Amniotic stem cell (primary cell): ENCODE measurements around the gene MLYCD.

Experiments
- DNase-seq: peaks from one replicate; lab custom pipeline; 2025; lab: John Stamatoyannopoulos, UW

Gene MLYCD

GRCh38 chr16:83899272-83899897 is 470 bp downstream of the MLYCD start:
- DNase-seq: no peak

GRCh38 chr16:83899978-83900377 is 1.1 kb downstream of the MLYCD start:
- DNase-seq: no peak

DNA sequence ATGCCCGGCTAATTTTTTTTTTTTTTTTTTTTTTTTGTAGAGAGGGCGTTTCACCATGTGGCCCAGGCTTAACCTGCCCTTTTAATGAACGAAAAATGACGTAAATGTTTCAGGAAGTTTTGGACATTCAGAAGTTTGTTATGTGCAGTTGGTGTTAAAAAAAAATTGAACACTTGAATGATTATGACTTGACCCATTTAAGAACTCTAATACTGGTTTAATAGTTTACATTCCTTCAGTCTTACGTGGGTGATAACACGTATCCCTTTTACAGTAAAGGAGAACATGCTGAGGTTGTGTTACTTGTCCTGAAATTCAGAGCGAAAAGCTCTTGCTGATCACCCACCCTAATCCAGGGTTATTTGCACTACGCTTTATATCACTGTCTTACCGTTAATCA is 1.7 kb downstream of the MLYCD start:
- DNase-seq: no peak

- no peak for DNase-seq
These were observed 2.2 kb downstream of the MLYCD start for GRCh38 chr16:83901101-83901500.

GRCh38 chr16:83903751-83904150 is 4.8 kb downstream of the MLYCD start:
- DNase-seq: no peak

- DNase-seq: no peak
These were observed 7.8 kb downstream of the MLYCD start for GRCh38 chr16:83906683-83907082.

- DNase-seq: no peak
These were observed 8.2 kb downstream of the MLYCD start for GRCh38 chr16:83907111-83907510.

- DNase-seq: no peak
These were observed 8.8 kb downstream of the MLYCD start for GRCh38 chr16:83907631-83908250.

- DNase-seq: no peak
These were observed 9.9 kb downstream of the MLYCD start for GRCh38 chr16:83908798-83909197.

- DNase-seq: no peak
These were observed 12.4 kb downstream of the MLYCD start for GRCh38 chr16:83911290-83911689.

DNA sequence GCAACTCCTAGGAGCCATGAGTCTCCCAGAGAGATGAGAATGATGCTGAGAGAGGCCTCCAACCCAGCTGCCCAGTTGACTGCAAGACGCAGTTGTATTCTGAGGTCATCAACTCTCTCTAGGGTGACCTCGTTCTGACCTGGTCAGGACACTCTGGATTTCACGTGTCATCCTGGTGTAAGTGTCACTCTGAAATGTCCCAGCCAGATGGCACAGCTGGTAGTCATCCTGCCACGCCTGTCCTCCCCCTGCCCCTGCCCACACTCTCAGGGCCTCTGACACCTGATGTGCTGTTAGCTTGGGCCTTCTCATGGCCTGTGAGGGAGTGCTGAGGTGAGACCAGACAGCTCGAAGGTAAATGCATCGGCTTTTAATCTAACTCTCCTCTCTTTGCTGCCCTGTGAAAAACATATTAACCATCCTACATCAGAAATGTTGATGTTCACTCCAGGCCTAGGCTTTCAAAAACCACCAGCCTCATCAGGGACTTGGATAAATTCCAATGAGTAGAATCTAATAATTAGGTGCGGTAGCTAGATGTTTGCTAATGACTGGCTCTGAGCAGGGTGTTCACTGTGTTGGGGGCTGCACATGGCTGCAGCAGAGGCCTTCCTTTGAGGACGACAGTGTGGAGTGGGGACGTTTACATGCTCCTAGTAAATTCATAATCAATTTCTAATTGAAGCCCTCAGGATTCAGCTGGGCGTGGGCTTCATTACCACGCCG is 13.8 kb downstream of the MLYCD start:
- DNase-seq: no peak

- DNase-seq: no peak
These were observed 14.3 kb downstream of the MLYCD start for GRCh38 chr16:83913245-83913633.

GRCh38 chr16:83914091-83914710 is 15.3 kb downstream of the MLYCD start:
- DNase-seq: no peak

- no peak for DNase-seq
These were observed 16.2 kb downstream of the MLYCD start for GRCh38 chr16:83915081-83915480.

DNA sequence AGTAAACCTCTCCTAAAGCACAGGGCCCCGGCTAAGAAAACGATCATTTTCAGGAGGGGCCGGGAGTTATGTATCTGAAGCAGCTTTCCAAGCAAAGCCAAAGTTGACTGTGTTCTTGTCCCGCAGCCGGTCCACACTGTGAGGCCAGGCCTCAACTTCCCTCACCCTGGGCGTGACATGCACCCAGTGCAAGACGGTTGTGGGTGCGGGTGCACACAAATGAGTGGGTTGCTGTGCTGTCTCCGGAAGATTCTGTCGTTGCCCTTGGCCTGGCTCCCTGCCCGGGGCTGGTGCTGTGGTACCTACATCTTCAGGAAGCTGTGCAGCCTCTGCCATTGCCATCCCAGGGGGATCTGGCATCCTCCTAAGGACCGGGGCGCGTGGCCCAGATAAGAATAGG is 16.6 kb downstream of the MLYCD start:
- no peak for DNase-seq

- no peak for DNase-seq
These were observed 18.5 kb downstream of the MLYCD start for GRCh38 chr16:83917152-83918120.

- no peak for DNase-seq
These were observed 22.1 kb downstream of the MLYCD start for GRCh38 chr16:83920894-83921491.

DNA sequence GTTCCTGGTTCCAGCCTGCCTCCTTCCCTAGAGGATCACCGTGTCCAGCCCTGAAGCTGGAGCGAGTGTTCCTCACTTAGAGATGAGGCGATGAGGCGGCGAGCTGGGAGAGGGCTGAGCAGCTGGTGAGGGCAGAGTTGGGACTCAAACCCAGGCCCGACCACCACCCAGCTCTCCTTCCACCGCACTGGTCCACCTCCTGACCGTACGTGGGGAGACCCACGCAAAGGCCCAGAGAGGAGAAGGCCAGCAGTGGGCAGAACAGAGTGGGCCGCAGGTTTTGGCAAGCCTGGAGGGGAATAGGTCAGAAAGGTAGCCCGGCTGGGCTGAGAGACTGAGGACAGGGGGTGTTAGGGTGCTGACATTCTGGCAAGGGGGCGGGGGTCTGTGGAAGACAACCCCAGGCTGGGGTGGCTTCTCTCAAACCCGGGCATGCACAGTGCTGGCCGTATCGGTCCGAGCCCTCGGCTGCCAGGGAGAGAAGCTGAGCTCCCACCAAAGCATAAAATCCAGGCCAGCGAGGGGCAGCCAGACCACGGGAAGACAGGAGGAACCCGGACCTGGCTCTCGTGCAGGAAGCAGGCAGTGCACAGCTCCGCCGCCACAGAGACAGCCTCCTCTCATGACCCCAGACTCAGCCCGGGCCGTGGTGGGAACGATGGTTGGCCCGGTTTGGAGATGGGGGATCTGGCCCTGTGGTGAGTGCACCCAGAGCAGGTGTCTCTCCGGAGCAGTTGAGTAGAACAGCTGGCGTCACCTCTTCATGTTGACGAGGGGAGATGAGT is 24.9 kb downstream of the MLYCD start:
- no peak for DNase-seq

GRCh38 chr16:83924686-83925085 is 25.8 kb downstream of the MLYCD start:
- DNase-seq: no peak

- DNase-seq: no peak
These were observed 26.4 kb downstream of the MLYCD start for GRCh38 chr16:83925095-83925905.
